ENCODE measurements around the gene ANKS3.

GRCh38 chr16:4654964-4655590, 79.0 kb downstream of the ANKS3 start:
- TF ChIP-seq POLR2A (IDR thresholded peaks at IDR 0.05; ENCODE audit: borderline replicate concordance, extremely low read depth, insufficient read depth, insufficient read length) (no peak), CTCF (IDR thresholded peaks at IDR 0.05 in 2 of 3, conservative IDR thresholded peaks at IDR 0.05 in 1 of 3; ENCODE audit: borderline replicate concordance in 1 of 3, insufficient read depth in 1 of 3, low read depth in 2 of 3, low read length in 2 of 3) (no peak), ZBTB33 (IDR thresholded peaks at IDR 0.05; ENCODE audit: extremely low read depth, insufficient replicate concordance, low read length) (no peak), SIN3A (IDR thresholded peaks at IDR 0.05; ENCODE audit: low read depth) (no peak), YY1 (IDR thresholded peaks at IDR 0.05; ENCODE audit: extremely low read depth, insufficient replicate concordance, low read depth, low read length) (no peak), EZH2 (IDR thresholded peaks at IDR 0.05) (no peak), POLR2AphosphoS5 (IDR thresholded peaks at IDR 0.05; ENCODE audit: low read depth, low read length) (no peak), ELF1 (IDR thresholded peaks at IDR 0.05; ENCODE audit: borderline replicate concordance, low read depth) (no peak), REST (IDR thresholded peaks at IDR 0.05; ENCODE audit: low read depth) (no peak), TCF7L2 (IDR thresholded peaks at IDR 0.05; ENCODE audit: borderline replicate concordance, extremely low read depth, insufficient read depth, insufficient read length) (no peak), ZNF274 (IDR thresholded peaks at IDR 0.05; ENCODE audit: low read depth, low read length) (no peak), CBX3 (IDR thresholded peaks at IDR 0.05; ENCODE audit: low read depth) (no peak), SRF (IDR thresholded peaks at IDR 0.05; ENCODE audit: low read depth) (no peak), ATF3 (IDR thresholded peaks at IDR 0.05) (no peak)
